ENCODE data around the gene POLN.

GRCh38 chr4:2077537-2078460, 164.1 kb downstream of the POLN start:
- no peak for TF ChIP-seq CTCF (IDR thresholded peaks at IDR 0.05)
- TF ChIP-seq POLR2AphosphoS5 (IDR thresholded peaks at IDR 0.05), result no peak
- no peak for TF ChIP-seq POLR2A (IDR thresholded peaks at IDR 0.05)
- no peak for TF ChIP-seq EP300 (IDR thresholded peaks at IDR 0.05; ENCODE audit: low read depth)

All from transverse colon (tissue), 4 donors.